ENCODE measurements around the gene SMIM45.

Gene SMIM45

GRCh38 chr22:41911001-41911611, 40.8 kb upstream of the SMIM45 start:
- TF ChIP-seq REST (IDR thresholded peaks at IDR 0.05; ENCODE audit: low read depth) (no peak), EGR1 (IDR thresholded peaks at IDR 0.05) (no peak), TCF12 (IDR thresholded peaks at IDR 0.05; ENCODE audit: low read depth) (no peak), NFIC (IDR thresholded peaks at IDR 0.05) (no peak), EP300 (IDR thresholded peaks at IDR 0.05; ENCODE audit: borderline replicate concordance) (no peak), CREB1 (IDR thresholded peaks at IDR 0.05; ENCODE audit: low read depth) (no peak), TEAD4 (IDR thresholded peaks at IDR 0.05) (no peak), MAX (IDR thresholded peaks at IDR 0.05) (no peak), USF1 (IDR thresholded peaks at IDR 0.05) (no peak), FOXM1 (IDR thresholded peaks at IDR 0.05; ENCODE audit: borderline replicate concordance, low read depth) (no peak), TAF1 (IDR thresholded peaks at IDR 0.05; ENCODE audit: low read depth) (no peak), CEBPB (IDR thresholded peaks at IDR 0.05) (no peak), RAD21 (IDR thresholded peaks at IDR 0.05; ENCODE audit: low read depth) (no peak)

- no peak for TF ChIP-seq TEAD4 (IDR thresholded peaks at IDR 0.05)
These were observed 39.5 kb upstream of the SMIM45 start for GRCh38 chr22:41912338-41913039.

- TF ChIP-seq ZBTB7A (IDR thresholded peaks at IDR 0.05; ENCODE audit: low read depth) (no peak), MAX (IDR thresholded peaks at IDR 0.05) (no peak), EGR1 (IDR thresholded peaks at IDR 0.05) (no peak), TCF12 (IDR thresholded peaks at IDR 0.05; ENCODE audit: low read depth) (no peak), TEAD4 (IDR thresholded peaks at IDR 0.05) (no peak)
These were observed 38.8 kb upstream of the SMIM45 start for GRCh38 chr22:41913040-41913719.

GRCh38 chr22:41913842-41914534, 38.0 kb upstream of the SMIM45 start:
- TF ChIP-seq EP300 (IDR thresholded peaks at IDR 0.05; ENCODE audit: borderline replicate concordance), result no peak
- TF ChIP-seq MAX (IDR thresholded peaks at IDR 0.05), result peak; percentile 77
- no peak for TF ChIP-seq CREB1 (IDR thresholded peaks at IDR 0.05; ENCODE audit: low read depth)
- TF ChIP-seq TCF12 (IDR thresholded peaks at IDR 0.05; ENCODE audit: low read depth), result no peak

GRCh38 chr22:41914611-41915034, 37.3 kb upstream of the SMIM45 start:
- TF ChIP-seq ZBTB7A (IDR thresholded peaks at IDR 0.05; ENCODE audit: low read depth) (peak; percentile 64; the same call in 1 of the 2 replicates), EP300 (IDR thresholded peaks at IDR 0.05; ENCODE audit: borderline replicate concordance) (no peak)

GRCh38 chr22:41915035-41915785, 36.7 kb upstream of the SMIM45 start, which contains the start of gene SHISA8:
SHISA8 (minus strand) TSS chr22:41915074; CDS start chr22:41914667, 407 bp downstream.
- TF ChIP-seq MAX (IDR thresholded peaks at IDR 0.05) (no peak), USF1 (IDR thresholded peaks at IDR 0.05) (no peak)
